ENCODE measurements around the gene MAP2K5. TPM values are rescaled to one million over a fixed set of nuclear protein-coding genes. Genes with fewer than 3 reads are reported as not detected.

MAP2K5 gene
- total and polyA plus RNA-seq, 4 donors = 3.8 to 6.4 (median 5.6) TPM

- TF ChIP-seq CTCF (IDR thresholded peaks at IDR 0.05; ENCODE audit: low read depth, low read length, missing input control) (no peak), FOXA2 (IDR thresholded peaks at IDR 0.05) (no peak), TAF1 (conservative IDR thresholded peaks at IDR 0.05) (no peak)
Measured at GRCh38 chr15:67740405-67740804, 197.9 kb downstream of the MAP2K5 start (continued).

GRCh38 chr15:67741308-67741707 is 198.8 kb downstream of the MAP2K5 start:
- Histone ChIP-seq H3K4me3 (ENCODE audit: low read depth in 1 of 3, low read length in 3 of 3) (no peak overlapping the region), H3K36me3 (ENCODE audit: control insufficient read depth in 4 of 4, insufficient read depth in 3 of 4, low read depth in 1 of 4, low read length in 3 of 4) (no peaks in the 10 kb centered on the region), H3K9ac (ENCODE audit: low read depth in 1 of 2, low read length in 2 of 2) (no peak overlapping the region), H3K27me3 (ENCODE audit: control insufficient read depth in 4 of 4, insufficient read depth in 4 of 4, low read length in 3 of 4) (no peaks in the 10 kb centered on the region), H3K9me3 (ENCODE audit: control insufficient read depth in 4 of 4, low read length in 3 of 4) (no peaks in the 10 kb centered on the region), H3K27ac (ENCODE audit: low read depth in 1 of 2, low read length in 2 of 2) (no peak overlapping the region), H3K4me1 (ENCODE audit: control insufficient read depth in 4 of 4, insufficient read depth in 4 of 4, low read length in 3 of 4) (peaks cover 0 to 8% (median 0%) of the 10 kb centered on the region in 4 donors)
- no peak for TF ChIP-seq FOXA2 (IDR thresholded peaks at IDR 0.05)
- TF ChIP-seq MAX (IDR thresholded peaks at IDR 0.05) = no peak
- TF ChIP-seq SP1 (IDR thresholded peaks at IDR 0.05) = no peak
- no peak for DNase-seq (ENCODE audit: low spot score)
- 76% methylated on average over 2 of the region's 2 CpGs for WGBS

- H3K9me3 ChIP-seq (ENCODE audit: control insufficient read depth in 4 of 4, low read length in 3 of 4) = no peaks in the 10 kb centered on the region
- TF ChIP-seq TAF1 (conservative IDR thresholded peaks at IDR 0.05) = no peak
- no peak for TF ChIP-seq YY1 (IDR thresholded peaks at IDR 0.05)
- no peak for TF ChIP-seq ZBTB33 (IDR thresholded peaks at IDR 0.05)
- TF ChIP-seq JUND (IDR thresholded peaks at IDR 0.05) = no peak
- no peak for TF ChIP-seq FOXA2 (IDR thresholded peaks at IDR 0.05)
- TF ChIP-seq HNF4G (IDR thresholded peaks at IDR 0.05) = no peak
Measured at GRCh38 chr15:67743558-67743957, 201.1 kb downstream of the MAP2K5 start.

GRCh38 chr15:67744331-67745072 is 202.0 kb downstream of the MAP2K5 start:
- Histone ChIP-seq H3K4me3 (ENCODE audit: low read depth in 1 of 3, low read length in 3 of 3) (no peak overlapping the region), H3K27me3 (ENCODE audit: control insufficient read depth in 4 of 4, insufficient read depth in 4 of 4, low read length in 3 of 4) (no peaks in the 10 kb centered on the region), H3K36me3 (ENCODE audit: control insufficient read depth in 4 of 4, insufficient read depth in 3 of 4, low read depth in 1 of 4, low read length in 3 of 4) (no peaks in the 10 kb centered on the region), H3K27ac (ENCODE audit: low read depth in 1 of 2, low read length in 2 of 2) (no peak overlapping the region), H3K9me3 (ENCODE audit: control insufficient read depth in 4 of 4, low read length in 3 of 4) (no peaks in the 10 kb centered on the region), H3K9ac (ENCODE audit: low read depth in 1 of 2, low read length in 2 of 2) (no peak overlapping the region), H3K4me1 (ENCODE audit: control insufficient read depth in 4 of 4, insufficient read depth in 4 of 4, low read length in 3 of 4) (peaks cover 0 to 8% (median 0%) of the 10 kb centered on the region in 4 donors)
- DNase-seq (ENCODE audit: low spot score) = no peak
- 86% methylated on average over 1 of the region's 1 CpG for WGBS
- no peak for TF ChIP-seq FOXA2 (IDR thresholded peaks at IDR 0.05)
- TF ChIP-seq RAD21 (IDR thresholded peaks at IDR 0.05) = no peak
- TF ChIP-seq JUND (IDR thresholded peaks at IDR 0.05) = no peak
- TF ChIP-seq ZBTB33 (IDR thresholded peaks at IDR 0.05) = no peak
- no peak for TF ChIP-seq HNF4A (conservative IDR thresholded peaks at IDR 0.05)
- no peak for TF ChIP-seq TAF1 (conservative IDR thresholded peaks at IDR 0.05)
- no peak for TF ChIP-seq EGR1 (IDR thresholded peaks at IDR 0.05; ENCODE audit: low read depth in 2 of 2)
- no peak for TF ChIP-seq NR2F2 (IDR thresholded peaks at IDR 0.05)
- no peak for TF ChIP-seq ATF3 (IDR thresholded peaks at IDR 0.05)
- no peak for TF ChIP-seq FOXA1 (IDR thresholded peaks at IDR 0.05)
- TF ChIP-seq YY1 (IDR thresholded peaks at IDR 0.05) = no peak
- no peak for TF ChIP-seq GABPA (IDR thresholded peaks at IDR 0.05 in 1 of 2, conservative IDR thresholded peaks at IDR 0.05 in 1 of 2)
- TF ChIP-seq RXRA (IDR thresholded peaks at IDR 0.05) = no peak
- no peak for TF ChIP-seq MAX (IDR thresholded peaks at IDR 0.05)

More at GRCh38 chr15:67743558-67743957, 201.1 kb downstream of the MAP2K5 start:
- no peak for DNase-seq (ENCODE audit: low spot score)
- no peak overlapping the region for H3K27ac ChIP-seq (ENCODE audit: low read depth in 1 of 2, low read length in 2 of 2)
- no peak overlapping the region for H3K4me3 ChIP-seq (ENCODE audit: low read depth in 1 of 3, low read length in 3 of 3)
- H3K4me1 ChIP-seq (ENCODE audit: control insufficient read depth in 4 of 4, insufficient read depth in 4 of 4, low read length in 3 of 4) = peaks cover 0 to 8% (median 0%) of the 10 kb centered on the region in 4 donors
- H3K27me3 ChIP-seq (ENCODE audit: control insufficient read depth in 4 of 4, insufficient read depth in 4 of 4, low read length in 3 of 4) = no peaks in the 10 kb centered on the region
- no peaks in the 10 kb centered on the region for H3K36me3 ChIP-seq (ENCODE audit: control insufficient read depth in 4 of 4, insufficient read depth in 3 of 4, low read depth in 1 of 4, low read length in 3 of 4)
- H3K9ac ChIP-seq (ENCODE audit: low read depth in 1 of 2, low read length in 2 of 2) = no peak overlapping the region

All from liver (tissue), 9 donors.